Activated CD4-positive, alpha-beta T cell treated with anti-CD3 and anti-CD28 coated beads for 4 hours (primary cell): ENCODE results near the gene AURKA.

Experiments used
- DNase-seq, 2 donors: peaks; one replicate each; pipeline ENCODE4 v3.0.0-alpha.2; 2020

The AURKA gene

DNA sequence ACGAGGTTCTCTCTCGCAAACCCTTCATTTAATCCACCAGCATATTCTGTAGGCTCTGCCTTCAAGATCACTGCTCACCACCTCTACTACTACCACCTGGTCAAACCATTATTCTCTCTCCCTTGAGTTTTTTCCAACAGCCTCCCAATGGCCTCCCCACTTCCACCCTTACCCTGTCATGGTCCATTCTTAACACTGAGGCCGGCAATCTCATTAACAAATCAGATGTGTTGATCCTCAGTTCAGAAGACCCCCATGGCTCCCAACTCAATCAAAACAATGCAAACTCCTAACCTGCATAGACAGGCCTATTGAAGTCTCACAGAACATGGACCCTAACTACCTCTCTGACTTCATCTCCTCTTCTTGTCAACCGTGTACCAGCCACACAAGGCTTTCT lies 2.2 kb downstream of the AURKA start:
- DNase-seq, result no peak

DNA sequence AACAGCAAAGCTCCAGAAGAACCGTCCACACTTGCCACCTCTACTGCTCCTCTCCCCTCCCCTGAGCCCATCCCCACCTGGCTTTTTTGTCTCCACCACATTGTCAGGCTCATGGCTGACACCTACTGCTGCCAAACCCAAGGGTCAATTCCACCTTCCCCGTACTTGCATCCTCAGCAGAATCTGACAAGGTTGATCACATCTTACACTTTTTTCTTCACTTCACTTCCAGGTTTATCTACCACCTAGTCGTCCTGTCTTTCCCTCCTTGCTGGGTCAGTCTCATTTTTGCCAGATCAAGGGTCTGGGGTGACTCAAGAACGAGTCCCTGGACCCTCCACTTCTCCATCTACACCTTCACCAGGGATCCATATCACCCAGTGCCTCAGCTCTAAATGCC lies 3.1 kb downstream of the AURKA start:
- no peak for DNase-seq

DNA sequence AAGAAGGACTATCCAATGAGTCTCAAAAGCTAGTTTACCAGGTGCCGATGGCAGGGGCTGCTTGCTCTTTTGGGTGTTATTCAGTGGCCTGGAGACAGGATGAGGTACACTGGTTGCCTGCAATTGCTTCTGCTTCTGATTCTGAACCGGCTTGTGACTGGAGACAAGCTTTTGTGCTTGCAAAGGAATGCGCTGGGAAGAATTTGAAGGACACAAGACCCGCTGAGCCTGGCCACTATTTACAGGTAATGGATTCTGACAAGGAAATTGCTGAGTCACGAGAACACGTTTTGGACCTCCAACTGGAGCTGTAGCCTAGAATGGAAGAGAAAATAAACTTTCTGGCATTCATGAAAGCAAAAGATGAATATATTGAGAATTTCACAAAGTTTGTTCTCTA lies 5.8 kb downstream of the AURKA start:
- DNase-seq, result no peak

DNA sequence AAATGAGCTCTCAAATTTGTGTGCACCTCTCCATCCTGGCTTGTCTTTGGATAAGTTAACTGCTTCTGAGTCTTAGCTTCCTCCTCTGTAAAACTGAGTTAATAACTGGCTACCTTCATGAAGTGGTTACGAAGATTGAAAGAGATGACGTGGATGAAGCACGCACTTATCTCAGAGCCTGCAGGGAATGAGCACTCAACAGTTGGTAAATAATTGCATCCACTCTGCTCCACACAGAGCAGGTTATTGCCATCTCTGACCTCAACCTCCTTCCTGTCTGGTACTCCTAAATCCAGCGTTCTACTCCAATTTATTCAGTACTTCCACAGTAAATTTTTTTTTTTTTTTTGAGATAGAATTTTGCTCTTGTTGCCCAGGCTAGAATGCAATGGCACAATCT lies 6.9 kb downstream of the AURKA start:
- no peak for DNase-seq

DNA sequence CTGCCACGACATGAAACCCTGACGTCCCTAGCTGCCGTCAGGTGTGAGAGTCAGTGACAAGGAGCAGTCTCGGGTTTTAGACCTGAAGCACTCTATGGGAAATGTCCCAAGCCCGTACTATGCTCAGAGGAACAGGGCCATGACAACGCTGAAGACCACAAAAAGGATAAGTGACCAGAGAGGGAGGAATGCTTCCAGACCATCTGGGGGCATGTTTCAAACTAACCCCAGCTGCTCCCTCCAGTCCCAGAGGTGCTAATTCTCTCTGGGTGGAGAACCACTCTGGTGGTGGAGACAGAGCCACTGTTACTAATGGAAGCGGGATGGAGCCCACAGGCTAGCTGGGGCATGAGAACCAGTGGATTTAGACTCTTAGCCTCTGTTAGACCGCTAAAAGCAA lies 8.7 kb downstream of the AURKA start:
- no peak for DNase-seq

DNA sequence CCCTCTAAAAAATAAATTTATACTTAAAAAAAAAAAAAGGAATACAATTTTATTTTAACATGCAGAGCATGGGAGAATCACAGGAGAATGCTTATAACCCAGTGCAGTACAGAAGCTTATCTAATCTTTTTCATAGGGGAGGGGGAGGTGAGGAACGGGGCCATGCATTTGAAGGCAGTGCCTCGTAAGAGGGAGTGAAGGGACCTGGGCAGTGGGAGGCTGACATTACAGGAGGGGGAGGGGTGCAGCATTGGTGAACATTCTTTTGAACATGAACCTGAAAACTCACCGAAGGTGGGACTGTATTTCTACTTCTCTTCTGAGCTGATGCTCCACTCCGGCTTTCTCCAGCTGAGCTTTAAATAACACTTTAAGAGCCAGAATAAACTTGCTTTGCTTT lies 9.3 kb downstream of the AURKA start:
- no peak for DNase-seq

DNA sequence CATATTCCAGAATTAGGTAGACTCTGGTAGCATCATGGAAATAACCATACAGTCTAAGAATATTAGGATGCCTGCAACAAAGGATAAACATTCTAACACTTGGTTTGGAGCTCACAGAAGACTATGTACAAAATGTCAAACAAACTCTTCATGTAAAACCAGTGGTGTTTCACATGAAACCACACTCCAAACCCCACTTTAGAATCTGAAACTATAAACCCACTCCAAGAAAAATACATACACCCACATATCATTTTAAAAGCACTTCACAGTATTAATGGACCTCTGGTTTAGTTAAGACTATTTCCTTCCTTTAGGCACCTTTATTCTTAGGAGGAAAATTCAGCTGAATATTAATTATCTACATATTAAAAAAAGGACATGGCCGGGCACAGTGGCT lies 10.5 kb downstream of the AURKA start:
- DNase-seq, result no peak

DNA sequence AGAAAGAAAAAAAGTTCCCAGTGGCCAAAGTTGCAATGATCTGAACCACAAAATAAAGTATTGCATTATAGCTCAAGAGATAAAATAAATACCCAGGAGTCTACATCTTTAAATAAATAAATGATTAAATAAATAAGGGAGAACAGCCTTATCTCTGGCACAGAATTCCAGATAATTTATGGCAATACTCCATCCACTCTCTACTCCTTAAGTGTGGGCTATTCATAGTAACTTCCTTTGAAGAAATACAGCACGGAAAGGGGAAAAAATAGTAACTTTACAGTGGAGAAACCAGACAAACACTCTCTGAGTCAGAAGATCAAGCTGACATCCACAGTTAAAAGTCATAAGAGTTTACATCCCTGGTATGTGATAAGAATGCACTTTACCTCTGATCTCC lies 11.6 kb downstream of the AURKA start:
- no peak for DNase-seq

DNA sequence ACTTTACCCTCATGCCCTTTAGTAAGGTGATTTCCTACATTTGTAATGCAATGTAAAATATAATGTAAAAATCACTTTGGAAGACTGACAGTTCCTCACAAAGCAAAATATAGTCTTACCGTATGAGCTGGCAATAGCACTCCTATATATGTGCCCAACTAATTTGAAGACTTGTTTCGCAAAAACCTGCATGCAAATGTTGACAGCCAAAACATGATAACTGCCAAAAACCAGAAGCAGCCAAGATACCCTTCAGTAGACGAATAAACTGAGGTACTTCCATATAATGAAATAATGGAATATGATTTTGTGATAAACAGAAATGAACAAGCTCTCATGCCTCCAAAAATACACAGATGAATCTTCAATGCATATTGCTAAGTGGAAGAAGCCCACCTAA lies 13.6 kb downstream of the AURKA start:
- no peak for DNase-seq

DNA sequence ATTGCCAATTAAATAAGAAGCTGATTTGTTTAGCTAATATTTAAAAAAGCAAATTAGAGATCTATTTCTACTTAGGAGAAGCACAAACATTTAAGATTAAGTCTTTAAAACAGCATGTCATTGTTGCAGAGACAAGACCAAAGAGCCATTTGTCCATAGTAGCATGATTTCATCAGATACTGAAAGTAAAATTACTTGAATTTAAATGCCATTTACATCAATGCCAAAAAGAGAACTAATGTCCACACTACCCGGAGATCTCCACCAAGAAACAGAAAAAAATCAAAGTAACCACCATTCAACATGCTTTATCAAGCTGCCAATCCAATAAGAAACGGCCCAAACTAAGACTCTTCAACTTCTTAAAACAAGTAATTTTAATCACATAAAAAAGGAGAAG lies 15.7 kb downstream of the AURKA start:
- DNase-seq, result no peak

DNA sequence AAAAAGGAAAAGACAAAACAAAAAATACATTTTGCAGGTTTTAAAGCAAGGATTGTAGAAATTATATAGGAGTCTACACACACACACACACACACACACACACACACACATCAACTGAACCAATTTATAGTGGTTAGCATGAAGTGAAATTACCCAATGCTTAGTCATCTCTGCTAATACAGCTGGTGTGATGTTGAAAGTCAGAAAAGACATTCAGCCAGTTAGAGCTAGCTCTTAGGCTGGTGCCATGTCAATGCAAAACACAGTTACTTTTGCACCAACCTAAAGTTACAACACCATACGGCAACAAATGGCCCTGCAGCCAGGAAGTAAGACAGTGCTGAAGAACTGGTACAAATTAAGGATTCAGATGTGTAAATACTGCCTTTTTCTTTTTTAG lies 18.1 kb downstream of the AURKA start:
- no peak for DNase-seq

DNA sequence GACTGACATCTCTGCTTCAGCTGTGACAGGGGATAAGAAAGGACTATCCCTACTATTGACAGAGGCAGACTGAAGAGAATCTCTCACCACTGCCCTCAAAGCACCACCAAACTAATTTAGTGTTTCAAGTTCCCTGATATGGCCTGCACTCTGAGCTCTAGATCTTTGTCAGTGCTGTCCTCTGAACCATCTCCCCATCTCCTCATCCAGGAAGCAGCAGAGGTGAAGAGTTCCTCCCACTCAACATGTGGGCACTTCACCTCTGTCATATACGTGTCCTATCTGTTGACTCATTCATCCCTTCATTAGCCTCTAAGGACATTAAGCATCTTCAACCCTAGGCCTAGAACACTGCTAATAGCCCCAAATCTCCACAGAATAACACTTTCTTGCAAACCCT lies 19.2 kb downstream of the AURKA start:
- no peak for DNase-seq

DNA sequence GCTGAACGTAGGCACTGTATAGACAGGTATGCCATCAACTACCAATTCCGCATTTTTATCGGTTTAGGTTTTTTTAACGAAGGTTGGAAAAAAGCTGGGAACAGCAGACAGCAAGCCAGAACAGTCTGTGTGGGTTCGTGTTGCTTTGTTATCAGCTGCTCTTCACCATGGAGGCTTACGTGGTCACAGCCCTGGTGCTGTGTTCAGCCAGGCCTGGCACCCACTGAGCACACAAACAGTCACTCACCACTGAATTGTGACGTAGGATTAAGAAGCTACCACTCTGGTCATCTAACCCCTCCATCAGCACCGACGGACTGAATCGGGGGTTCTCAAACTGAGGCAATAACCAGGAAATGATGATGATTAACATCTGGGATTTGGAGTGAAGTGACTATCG lies 20.0 kb downstream of the AURKA start:
- DNase-seq, result no peak

DNA sequence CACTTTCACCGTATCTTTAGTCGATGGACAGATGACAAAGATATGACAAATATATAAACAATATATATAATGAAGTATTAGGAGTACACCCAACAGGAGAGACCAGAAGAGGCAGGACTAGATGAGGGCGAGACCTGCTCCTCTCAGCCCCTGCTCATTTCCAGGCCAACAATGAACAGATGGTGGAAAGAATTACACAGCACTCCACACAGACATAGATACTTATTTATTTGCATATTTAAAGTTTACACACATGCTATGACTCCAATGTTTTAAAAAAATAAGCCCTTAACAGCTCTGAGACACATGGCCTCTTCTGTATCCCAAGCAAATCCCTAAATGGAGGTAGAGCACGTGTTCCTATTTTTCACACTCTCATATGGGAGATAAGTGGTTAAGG lies 22.8 kb downstream of the AURKA start:
- DNase-seq, result no peak

DNA sequence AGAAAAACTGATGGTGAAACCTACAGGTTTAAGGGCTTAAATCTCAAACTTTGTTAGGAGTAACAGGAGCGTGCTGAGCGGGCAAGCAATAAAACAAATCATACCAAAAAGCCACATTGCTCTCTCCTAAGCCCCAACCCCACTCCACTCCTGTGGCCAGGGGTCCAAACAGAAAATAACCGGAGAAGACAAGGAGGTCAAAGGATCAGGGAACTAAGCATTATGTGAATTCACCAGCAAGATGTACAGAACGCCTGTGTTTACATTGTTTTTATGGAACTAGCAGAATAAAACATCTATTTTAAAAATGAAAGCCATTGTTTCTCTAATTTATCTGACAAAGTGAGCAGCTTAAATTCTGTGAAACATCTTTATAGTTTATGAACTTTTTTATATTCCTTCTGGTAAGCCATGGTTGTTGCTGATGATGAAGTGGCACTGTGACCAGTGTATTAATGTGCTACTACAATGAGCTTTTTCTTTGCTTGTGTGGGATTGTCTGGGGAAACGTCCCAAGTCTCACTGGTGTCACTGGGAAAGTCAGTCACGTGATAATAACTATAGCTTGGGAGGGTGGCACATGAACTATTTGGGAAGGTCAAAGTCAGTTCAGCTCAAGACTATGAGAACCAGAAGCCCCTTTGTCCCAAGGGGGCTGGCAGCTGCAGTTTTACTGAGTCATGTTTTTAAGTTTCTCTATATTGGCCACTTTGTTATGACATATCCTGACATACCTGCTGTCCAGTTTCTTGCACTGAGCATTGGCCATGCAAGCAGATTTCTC lies 23.5 kb downstream of the AURKA start:
- DNase-seq, result no peak

DNA sequence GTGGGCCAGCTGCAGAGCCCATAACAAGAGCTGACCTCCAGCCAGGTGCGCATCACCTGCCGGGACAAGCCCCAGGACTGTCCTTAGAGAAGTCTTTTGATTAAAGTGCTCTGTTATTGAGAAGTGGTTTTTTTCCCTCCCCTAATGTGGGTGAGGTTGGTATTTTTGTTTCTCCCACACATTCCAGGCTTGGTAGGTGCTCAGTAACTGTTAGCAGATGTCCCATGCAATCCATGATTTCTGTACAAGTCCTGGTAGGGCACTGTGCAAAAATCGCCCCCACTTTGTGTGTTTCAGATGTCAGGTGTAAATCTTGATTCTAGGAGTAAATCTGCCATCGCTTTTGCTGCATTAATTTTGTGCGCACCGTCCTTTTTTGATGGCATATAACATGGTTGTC lies 28.5 kb downstream of the AURKA start:
- DNase-seq, result no peak

DNA sequence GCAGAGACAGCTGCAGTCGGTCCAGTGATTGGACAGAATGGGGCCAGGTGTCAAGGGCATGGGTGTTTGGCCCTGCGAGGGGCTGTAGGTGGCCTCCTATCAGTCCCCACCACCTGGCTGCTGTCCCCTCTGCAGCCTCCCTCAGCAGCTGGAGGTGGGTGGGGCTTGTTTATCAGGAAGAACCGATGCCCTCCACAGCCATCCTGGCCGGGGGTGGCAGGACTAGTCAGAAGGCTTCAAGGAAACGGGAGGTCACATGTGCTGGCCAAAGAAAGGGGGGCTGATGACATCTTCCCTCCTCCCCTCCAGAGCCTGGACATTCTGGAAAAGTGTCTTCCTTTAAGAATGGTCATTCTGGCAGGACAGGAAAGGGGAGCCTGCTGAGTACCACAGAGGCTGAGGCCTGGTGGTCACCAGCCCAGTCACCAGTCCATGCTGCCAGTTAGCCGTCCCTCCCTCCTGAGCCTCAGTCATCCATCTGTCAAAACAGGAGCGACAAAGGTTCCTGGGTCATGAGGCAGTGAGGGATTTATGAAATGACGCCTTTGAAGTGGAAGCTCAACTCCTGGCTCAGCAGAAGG lies 29.1 kb downstream of the AURKA start:
- no peak for DNase-seq

DNA sequence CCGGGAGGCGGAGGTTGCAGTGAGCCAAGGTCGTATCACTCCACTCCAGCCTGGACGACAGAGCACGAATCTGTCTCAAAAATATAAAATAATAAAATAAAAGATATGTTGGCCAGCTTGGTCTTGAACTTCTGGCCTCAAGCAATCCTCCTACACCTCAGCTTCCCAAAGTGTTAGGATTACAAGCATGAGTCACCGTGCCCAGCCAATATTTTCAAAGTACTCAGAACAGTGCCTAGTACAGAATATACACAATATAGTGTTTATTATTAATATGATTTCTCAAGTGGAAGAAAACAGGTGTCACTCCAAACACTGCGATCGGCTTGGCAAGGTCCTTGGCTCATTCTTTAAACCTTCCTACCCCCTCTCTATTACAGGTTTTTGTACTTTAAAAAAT lies 30.1 kb downstream of the AURKA start:
- DNase-seq, result no peak

DNA sequence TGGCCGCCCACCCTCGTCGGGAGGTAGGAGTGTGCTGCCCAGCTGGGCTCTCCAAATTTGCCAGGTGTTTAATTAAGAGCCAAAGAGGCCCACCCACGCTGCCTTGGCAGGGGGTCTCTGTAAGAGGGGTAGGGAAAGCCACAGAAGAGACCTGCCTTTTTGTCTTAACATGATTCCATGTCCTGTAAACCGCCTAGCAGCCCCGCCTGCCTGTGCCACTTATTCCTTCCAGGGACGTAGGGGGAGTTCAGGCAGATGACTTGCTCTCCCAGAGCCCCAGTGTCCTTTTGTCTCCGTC lies 31.2 kb downstream of the AURKA start:
- DNase-seq, result no peak

DNA sequence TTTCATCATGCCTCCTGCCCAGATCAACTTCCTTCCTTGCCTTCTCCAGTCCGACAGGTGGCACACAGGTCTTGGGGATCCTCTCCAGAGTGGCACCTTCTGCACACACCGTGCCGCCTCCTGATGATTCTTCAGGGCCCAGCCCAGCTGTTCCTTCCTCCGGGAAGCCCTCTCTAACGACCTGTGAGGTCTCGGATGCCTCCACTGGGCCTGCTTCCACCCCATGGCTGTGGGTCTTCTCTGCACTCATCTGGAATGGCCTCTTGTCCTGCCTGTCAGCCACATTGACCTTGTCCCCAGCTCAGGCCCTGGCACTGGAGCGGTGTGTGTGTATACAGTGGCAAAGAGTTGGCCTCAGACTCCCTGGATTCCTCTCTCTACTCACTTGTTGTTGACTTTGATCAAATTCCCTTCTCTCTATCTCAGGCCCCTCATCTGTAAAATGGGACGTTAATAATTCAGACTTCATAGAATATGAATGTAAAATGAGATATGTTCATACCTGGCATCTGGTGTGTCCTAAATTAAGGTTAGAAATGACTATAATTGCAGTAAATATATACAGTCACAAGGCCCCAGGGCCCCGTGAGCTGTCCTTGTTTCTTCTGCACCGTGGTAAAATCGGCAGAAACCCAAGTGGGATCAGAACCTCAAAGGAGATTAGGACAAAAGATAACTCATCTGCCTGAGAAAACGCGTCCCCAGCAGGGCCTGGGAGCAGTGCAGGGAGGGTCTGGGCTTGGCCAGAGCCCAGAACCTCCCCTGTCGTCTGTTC lies 31.7 kb downstream of the AURKA start:
- no peak for DNase-seq

DNA sequence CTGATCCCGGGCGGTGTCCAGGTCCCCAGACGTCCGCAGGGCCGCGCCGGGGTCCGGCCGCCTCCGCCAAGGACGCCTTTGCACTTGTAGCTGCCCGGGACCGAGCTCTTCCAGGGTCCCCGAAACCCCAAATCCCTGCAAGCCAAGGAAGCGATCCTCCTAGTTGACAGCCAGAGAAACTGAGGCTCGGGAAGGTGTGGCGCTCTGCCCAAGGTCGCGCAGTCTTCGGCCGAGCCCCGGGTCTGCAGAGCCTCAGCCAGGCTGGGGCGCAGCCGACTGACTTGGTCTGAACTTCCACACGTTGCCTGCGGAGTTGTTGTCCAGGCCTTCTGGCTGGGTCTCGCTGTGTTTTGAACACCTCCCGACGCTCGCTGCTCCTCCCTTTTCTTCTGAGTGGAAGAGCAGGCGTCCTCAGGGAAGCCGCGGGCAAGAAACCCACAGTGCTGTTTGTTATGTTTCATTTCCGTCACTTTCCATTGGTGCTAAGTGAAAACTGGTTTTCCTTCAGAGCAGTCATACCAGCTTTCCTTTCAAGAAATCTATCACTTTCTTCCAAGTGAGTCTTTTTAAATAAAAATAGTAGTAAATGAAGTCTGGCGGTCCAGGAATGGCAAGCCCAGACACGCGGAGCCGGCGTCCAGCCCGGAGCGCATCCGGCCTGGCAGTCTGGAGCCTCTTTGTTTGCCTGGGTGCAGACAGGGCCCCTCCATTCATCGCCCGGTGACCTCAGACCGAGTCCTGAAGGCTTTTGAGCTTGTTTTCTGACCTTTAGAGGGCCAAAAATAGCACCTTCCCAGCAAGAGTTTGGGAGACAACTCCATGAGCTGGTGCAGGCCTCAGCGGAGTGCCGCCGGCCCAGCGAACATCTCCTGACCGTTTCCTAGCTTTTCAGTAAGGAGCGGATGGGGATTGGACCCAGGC lies 32.5 kb downstream of the AURKA start:
- no peak for DNase-seq

DNA sequence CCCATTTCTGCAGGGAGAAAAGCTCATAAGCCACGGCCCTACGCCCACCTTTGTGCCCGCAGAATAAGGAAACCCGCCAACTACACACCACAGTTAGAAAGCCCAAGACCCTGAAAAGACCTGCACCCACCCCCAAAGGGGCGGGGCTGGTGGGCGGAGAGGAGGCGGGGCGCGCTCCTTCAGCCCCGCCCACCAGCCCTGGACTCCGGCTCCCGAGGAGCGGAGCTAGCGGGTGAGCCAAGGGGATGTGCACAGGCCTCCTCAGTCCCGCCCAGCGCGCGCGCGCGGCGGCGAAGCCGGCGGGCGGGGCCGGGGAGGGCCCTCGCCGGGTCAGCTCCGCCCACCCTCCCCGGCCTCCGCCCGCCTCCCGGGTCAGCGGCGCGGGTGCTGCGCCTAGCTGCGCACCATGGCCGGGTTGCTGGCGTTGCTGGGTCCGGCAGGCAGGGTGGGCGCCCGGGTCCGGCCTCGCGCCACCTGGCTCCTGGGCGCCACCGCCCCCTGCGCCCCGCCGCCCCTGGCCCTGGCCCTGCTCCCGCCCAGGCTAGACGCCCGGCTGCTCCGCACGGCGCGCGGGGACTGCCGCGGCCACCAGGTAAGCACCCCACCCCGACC lies 33.3 kb downstream of the AURKA start, which contains the start of gene FAM210B:
Gene FAM210B (plus strand): TSS at position 375 of the 612 bp plus-strand sequence. CDS start 32 bp downstream, at position 407.
- peak; percentile 75 to 83 for DNase-seq

DNA sequence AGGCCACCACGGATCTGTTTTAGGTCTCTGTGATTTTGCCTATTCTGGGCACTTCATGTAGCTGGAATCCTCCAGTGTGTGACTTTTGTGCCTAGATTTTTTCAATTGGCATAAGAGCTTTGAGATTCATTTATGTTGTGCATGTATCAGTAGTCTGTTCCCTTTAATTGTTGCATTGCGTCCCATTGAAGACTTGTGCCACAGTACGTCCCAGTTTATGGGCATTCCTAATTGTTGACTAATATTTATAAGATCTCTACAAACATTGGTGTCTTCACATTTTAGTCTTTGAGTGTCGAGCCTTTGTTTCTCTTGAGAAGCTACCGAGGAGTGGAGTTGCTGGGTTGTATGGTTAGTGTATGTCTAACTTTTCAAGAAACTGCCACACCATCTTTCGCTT lies 33.9 kb downstream of the AURKA start:
- no peak for DNase-seq
